GM18868 (cell line): ENCODE data around the gene AP2A2.

Experiments
- ATAC-seq: cut with Tn5 transposase; IDR thresholded peaks from one replicate; pipeline ENCODE4 v1.9.1; 2021; ENCODE audit warnings: mild to moderate bottlenecking, moderate library complexity; ENCODE audit not compliant: unreplicated experiment

Gene AP2A2

GRCh38 chr11:1038921-1039320, 113.3 kb downstream of the AP2A2 start:
- no peak for ATAC-seq

- no peak for ATAC-seq
Measured at GRCh38 chr11:1039481-1040427, 114.1 kb downstream of the AP2A2 start.

- ATAC-seq = no peak
Measured at GRCh38 chr11:1040428-1041148, 114.9 kb downstream of the AP2A2 start.

GRCh38 chr11:1041149-1041467, 115.4 kb downstream of the AP2A2 start:
- ATAC-seq = no peak

GRCh38 chr11:1041471-1041870, 115.8 kb downstream of the AP2A2 start:
- no peak for ATAC-seq

GRCh38 chr11:1041936-1042608, 116.4 kb downstream of the AP2A2 start:
- no peak for ATAC-seq

GRCh38 chr11:1042626-1043562, 117.2 kb downstream of the AP2A2 start:
- ATAC-seq = no peak

GRCh38 chr11:1043563-1044096, 118.0 kb downstream of the AP2A2 start:
- no peak for ATAC-seq

GRCh38 chr11:1044160-1044559, 118.5 kb downstream of the AP2A2 start:
- no peak for ATAC-seq

- ATAC-seq = no peak
Measured at GRCh38 chr11:1047595-1048156, 122.0 kb downstream of the AP2A2 start.

GRCh38 chr11:1048375-1049070, 122.9 kb downstream of the AP2A2 start:
- no peak for ATAC-seq

GRCh38 chr11:1049071-1049405, 123.4 kb downstream of the AP2A2 start:
- no peak for ATAC-seq

- ATAC-seq = no peak
Measured at GRCh38 chr11:1049431-1049891, 123.8 kb downstream of the AP2A2 start.

GRCh38 chr11:1049911-1050580, 124.4 kb downstream of the AP2A2 start:
- ATAC-seq = no peak

- ATAC-seq = no peak
Measured at GRCh38 chr11:1050581-1051355, 125.1 kb downstream of the AP2A2 start.

GRCh38 chr11:1051356-1052132, 125.9 kb downstream of the AP2A2 start:
- ATAC-seq = no peak
